ENCODE results near the gene KCTD10. TPM values are rescaled to one million over a fixed set of nuclear protein-coding genes. Genes with fewer than 3 reads are reported as not detected.

The KCTD10 gene
- total and polyA plus RNA-seq, 2 of the 13 experiments (the other 11 are each of a cell fraction or from before 2014, with no cell fraction given) = 6.9 to 25.4 TPM

DNA sequence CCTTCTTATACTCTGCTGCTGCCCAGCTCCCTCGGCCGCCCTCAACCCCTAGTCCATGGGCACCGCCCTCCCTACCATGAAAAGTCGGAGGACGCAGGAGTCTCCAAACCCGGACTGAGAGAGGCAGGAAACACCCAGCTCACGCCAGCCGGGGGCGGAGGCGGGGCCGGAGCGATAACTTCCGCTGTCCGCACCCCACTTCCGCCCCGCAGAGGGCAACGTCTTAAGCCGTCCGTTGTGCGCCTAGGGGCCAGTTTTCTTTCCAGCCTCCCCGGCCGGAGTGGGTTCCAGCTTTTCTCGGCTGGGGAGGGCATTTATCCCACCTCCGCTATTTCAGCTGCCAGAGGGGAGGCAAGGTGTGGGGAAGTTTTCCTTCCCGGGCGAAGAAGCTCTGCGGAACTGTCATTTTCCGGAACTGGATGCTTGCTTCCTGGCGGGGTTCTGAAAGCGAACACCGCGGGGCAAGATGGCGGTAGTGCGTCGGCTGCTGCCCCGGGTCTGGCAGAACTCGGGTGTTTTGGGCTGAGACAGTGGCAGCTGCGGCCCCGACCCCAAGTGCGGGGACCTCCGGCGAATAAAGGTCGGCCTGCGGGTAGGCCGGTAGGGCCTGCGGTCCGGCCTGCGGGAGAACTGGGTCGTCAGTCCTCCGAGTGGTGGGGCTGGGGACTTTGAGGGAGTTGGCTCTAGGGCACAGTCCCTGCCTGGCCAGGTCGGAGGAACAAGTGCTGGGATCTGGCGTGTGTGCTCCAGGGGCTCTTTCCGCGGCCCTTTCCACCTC lies at the start of gene KCTD10, which contains the start of gene UBE3B (continued):
- TF ChIP-seq, protein P1, sequence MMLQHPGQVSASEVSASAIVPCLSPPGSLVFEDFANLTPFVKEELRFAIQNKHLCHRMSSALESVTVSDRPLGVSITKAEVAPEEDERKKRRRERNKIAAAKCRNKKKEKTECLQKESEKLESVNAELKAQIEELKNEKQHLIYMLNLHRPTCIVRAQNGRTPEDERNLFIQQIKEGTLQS (CRISPR knock-in tag; IDR thresholded peaks at IDR 0.05) = no peak
- TF ChIP-seq SP4 (CRISPR knock-in tag; IDR thresholded peaks at IDR 0.05) (peak; percentile 77), ZNF34 (CRISPR knock-in tag; IDR thresholded peaks at IDR 0.05; ENCODE audit: borderline replicate concordance) (0 out of 2 replicates have a peak, but pooled peaks have one; percentile 76), POLR2AphosphoS5 (IDR thresholded peaks at IDR 0.05; ENCODE audit: low read depth, low read length) (peak; percentile 73), ZFY (CRISPR knock-in tag; IDR thresholded peaks at IDR 0.05) (peak; percentile 62), FOXM1 (CRISPR knock-in tag; IDR thresholded peaks at IDR 0.05) (0 out of 2 replicates have a peak, but pooled peaks have one; percentile 15), ZFP36L1 (CRISPR knock-in tag; IDR thresholded peaks at IDR 0.05) (peak; percentile 78; the same call in 1 of the 2 replicates), HCFC1 (IDR thresholded peaks at IDR 0.05; ENCODE audit: low read depth, low read length) (peak; percentile 67), ZNF724P (CRISPR knock-in tag; IDR thresholded peaks at IDR 0.05; ENCODE audit: borderline replicate concordance) (peak; percentile 50; the same call in 1 of the 2 replicates), ZNF691 (CRISPR knock-in tag; IDR thresholded peaks at IDR 0.05; ENCODE audit: borderline replicate concordance, low read depth) (0 out of 2 replicates have a peak, but pooled peaks have one; percentile 13), SOX6 (IDR thresholded peaks at IDR 0.05) (no peak), SOX6 (CRISPR knock-in tag; IDR thresholded peaks at IDR 0.05) (peak; percentile 67), AHDC1 (CRISPR knock-in tag; IDR thresholded peaks at IDR 0.05; ENCODE audit: borderline replicate concordance) (peak; percentile 57; the same call in 1 of the 2 replicates), ZNF431 (CRISPR knock-in tag; IDR thresholded peaks at IDR 0.05; ENCODE audit: borderline replicate concordance, low read depth) (0 out of 2 replicates have a peak, but pooled peaks have one; percentile 53), ZBTB21 (CRISPR knock-in tag; IDR thresholded peaks at IDR 0.05) (no peak), ZNF326 (CRISPR knock-in tag; IDR thresholded peaks at IDR 0.05; ENCODE audit: borderline replicate concordance) (no peak)
- TF ChIP-seq, protein P2, sequence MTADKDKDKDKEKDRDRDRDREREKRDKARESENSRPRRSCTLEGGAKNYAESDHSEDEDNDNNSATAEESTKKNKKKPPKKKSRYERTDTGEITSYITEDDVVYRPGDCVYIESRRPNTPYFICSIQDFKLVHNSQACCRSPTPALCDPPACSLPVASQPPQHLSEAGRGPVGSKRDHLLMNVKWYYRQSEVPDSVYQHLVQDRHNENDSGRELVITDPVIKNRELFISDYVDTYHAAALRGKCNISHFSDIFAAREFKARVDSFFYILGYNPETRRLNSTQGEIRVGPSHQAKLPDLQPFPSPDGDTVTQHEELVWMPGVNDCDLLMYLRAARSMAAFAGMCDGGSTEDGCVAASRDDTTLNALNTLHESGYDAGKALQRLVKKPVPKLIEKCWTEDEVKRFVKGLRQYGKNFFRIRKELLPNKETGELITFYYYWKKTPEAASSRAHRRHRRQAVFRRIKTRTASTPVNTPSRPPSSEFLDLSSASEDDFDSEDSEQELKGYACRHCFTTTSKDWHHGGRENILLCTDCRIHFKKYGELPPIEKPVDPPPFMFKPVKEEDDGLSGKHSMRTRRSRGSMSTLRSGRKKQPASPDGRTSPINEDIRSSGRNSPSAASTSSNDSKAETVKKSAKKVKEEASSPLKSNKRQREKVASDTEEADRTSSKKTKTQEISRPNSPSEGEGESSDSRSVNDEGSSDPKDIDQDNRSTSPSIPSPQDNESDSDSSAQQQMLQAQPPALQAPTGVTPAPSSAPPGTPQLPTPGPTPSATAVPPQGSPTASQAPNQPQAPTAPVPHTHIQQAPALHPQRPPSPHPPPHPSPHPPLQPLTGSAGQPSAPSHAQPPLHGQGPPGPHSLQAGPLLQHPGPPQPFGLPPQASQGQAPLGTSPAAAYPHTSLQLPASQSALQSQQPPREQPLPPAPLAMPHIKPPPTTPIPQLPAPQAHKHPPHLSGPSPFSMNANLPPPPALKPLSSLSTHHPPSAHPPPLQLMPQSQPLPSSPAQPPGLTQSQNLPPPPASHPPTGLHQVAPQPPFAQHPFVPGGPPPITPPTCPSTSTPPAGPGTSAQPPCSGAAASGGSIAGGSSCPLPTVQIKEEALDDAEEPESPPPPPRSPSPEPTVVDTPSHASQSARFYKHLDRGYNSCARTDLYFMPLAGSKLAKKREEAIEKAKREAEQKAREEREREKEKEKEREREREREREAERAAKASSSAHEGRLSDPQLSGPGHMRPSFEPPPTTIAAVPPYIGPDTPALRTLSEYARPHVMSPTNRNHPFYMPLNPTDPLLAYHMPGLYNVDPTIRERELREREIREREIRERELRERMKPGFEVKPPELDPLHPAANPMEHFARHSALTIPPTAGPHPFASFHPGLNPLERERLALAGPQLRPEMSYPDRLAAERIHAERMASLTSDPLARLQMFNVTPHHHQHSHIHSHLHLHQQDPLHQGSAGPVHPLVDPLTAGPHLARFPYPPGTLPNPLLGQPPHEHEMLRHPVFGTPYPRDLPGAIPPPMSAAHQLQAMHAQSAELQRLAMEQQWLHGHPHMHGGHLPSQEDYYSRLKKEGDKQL (CRISPR knock-in tag; IDR thresholded peaks at IDR 0.05; ENCODE audit: low read depth) = no peak

All from HepG2 (cell line).